Measurements from ENCODE around the gene LRP6. TPM values are rescaled to one million over a fixed set of nuclear protein-coding genes. Genes with fewer than 3 reads are reported as not detected.

LRP6 gene
- total RNA-seq, 1 donor from 2014 or later, result 23.8 TPM

DNA sequence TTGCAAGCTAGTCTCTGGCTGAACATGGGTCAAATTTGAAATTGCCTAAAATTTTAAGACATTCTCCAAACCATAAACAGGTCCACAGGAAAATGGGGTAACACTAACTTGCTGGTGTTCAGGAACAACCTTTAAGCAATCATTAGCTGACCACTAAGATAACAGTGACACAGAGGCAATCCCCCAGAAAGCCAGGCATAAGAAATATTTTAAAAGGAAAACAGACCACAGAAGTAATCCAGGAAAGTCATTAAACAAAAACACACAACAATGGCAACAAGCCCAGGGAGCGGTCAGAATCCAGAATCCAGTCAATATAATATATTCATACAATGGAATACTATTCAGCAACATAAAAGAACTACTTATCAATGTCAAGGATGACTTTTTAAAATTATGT is 59.1 kb downstream of the LRP6 start:
- no peak overlapping the region for H3K4me3 ChIP-seq (ENCODE audit: low read depth, low read length)
- no peak for DNase-seq (ENCODE audit: low read depth)
- TF ChIP-seq, protein P1, sequence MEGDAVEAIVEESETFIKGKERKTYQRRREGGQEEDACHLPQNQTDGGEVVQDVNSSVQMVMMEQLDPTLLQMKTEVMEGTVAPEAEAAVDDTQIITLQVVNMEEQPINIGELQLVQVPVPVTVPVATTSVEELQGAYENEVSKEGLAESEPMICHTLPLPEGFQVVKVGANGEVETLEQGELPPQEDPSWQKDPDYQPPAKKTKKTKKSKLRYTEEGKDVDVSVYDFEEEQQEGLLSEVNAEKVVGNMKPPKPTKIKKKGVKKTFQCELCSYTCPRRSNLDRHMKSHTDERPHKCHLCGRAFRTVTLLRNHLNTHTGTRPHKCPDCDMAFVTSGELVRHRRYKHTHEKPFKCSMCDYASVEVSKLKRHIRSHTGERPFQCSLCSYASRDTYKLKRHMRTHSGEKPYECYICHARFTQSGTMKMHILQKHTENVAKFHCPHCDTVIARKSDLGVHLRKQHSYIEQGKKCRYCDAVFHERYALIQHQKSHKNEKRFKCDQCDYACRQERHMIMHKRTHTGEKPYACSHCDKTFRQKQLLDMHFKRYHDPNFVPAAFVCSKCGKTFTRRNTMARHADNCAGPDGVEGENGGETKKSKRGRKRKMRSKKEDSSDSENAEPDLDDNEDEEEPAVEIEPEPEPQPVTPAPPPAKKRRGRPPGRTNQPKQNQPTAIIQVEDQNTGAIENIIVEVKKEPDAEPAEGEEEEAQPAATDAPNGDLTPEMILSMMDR (conservative IDR thresholded peaks at IDR 0.05; ENCODE audit: low read depth, low read length), result no peak

DNA sequence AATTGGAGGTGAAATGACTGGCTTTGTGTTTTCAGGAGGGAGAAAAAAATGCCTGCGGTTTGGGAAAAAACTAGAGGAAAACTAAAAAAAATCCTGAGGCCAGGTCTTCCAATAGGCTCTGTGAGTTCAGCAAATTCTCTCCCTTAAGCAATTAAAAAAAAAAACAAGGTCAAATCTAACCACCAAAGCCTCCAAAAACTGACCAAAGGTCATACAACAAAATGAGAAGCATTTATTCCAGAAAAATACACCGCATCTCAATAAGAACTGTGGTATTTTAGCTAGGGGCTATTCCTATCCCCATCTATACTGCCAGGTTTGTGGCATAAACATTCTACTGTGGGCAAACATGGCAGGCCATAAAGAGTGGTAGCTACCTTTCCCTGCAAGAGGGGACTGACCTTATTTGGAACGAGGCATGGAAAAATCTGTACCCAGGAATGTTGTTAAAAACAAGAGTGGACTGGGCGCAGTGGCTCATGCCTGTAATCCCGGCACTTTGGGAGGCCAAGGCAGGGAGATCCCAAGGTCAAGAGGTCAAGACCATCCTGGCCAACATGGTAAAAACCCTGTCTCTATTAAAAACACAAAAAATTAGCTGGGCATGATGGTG is 60.0 kb downstream of the LRP6 start:
- no peak overlapping the region for H3K4me3 ChIP-seq (ENCODE audit: low read depth, low read length)
- TF ChIP-seq, protein P1 (conservative IDR thresholded peaks at IDR 0.05; ENCODE audit: low read depth, low read length), result no peak
- no peak for DNase-seq (ENCODE audit: low read depth)

DNA sequence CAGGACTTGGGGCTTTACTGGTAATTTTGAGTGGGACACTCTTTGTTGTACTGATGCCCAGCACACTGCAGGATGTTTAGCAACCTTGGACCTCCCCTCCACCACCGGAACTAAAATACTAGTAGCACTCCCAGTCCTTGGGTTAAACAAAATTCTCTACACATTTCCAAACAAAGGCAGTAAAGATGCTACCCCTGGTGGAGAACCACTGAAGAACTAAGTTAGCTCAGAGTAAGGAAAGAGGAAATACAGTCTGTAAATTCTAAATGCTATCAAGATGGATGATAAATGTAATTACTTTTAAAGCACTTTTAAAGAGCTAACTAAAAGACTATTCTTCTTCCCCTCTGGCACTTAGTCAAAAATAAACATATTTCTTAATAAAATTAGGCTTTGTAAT is 64.1 kb downstream of the LRP6 start:
- no peak for DNase-seq (ENCODE audit: low read depth)
- H3K4me3 ChIP-seq (ENCODE audit: low read depth, low read length), result no peak overlapping the region
- TF ChIP-seq, protein P1 (conservative IDR thresholded peaks at IDR 0.05; ENCODE audit: low read depth, low read length), result peak; percentile 6

DNA sequence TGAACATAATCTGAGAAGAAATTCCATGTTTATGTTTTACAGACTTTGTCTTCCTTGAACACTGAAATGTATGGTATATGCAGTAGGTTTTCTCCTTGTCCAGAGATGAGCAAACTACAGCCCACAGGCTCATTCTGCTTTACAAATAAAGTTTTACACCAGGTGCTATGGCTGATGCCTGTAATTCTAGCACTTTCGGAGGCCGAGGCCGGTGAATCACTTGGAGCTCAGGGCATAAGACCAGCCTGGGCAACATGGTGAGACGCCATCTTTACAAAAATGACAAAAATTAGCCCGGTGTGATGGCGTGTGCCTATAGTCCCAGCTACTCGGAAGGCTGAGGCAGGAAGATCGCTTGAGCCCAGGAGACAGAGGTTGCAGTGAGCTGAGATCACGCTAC is 64.7 kb downstream of the LRP6 start:
- no peak overlapping the region for H3K4me3 ChIP-seq (ENCODE audit: low read depth, low read length)
- DNase-seq (ENCODE audit: low read depth), result no peak
- TF ChIP-seq, protein P1 (conservative IDR thresholded peaks at IDR 0.05; ENCODE audit: low read depth, low read length), result no peak

DNA sequence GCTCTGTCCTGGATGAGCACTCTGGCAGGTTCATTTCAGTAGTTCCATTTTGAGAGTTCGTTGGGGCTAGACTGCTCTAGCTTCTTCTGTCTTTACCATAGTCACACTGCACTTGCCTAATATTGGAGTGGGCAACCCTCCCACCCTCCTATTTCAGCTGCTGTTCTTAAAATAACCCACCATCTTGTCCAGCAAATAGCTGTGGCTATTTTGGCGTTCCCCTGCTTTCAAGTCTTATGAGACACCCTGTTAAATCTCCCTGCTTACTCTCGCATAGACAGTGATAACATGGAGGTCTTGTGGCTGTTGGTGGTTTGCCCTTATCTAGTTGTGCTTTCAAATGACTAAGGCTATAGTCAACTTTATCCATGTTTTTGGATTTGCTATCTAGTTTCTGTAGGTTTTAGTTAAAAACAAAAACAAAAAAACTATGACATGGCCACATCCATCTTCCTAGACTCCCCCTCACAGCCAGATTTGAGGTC is 65.5 kb downstream of the LRP6 start:
- DNase-seq (ENCODE audit: low read depth), result no peak
- H3K4me3 ChIP-seq (ENCODE audit: low read depth, low read length), result no peak overlapping the region
- TF ChIP-seq, protein P1 (conservative IDR thresholded peaks at IDR 0.05; ENCODE audit: low read depth, low read length), result no peak

DNA sequence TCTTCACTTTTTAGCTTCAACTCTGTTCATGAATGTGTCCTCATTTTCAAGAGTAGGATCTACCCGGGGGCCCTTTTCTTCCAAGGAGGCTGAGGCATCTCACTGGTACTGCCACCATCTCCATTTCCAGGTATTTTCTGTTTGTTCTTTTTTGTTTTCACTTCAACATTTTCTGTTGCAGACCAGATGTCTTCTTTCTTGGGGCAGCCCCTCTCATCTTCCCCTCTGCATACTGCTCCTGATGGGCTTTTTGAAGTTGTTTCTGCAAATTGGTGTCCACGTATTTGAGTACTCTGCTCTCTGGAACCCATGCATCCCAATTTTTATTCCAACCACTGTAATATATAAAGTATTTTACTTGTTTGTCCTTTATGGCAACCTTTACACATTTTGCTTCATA is 66.5 kb downstream of the LRP6 start:
- no peak overlapping the region for H3K4me3 ChIP-seq (ENCODE audit: low read depth, low read length)
- DNase-seq (ENCODE audit: low read depth), result no peak
- TF ChIP-seq, protein P1 (conservative IDR thresholded peaks at IDR 0.05; ENCODE audit: low read depth, low read length), result no peak

DNA sequence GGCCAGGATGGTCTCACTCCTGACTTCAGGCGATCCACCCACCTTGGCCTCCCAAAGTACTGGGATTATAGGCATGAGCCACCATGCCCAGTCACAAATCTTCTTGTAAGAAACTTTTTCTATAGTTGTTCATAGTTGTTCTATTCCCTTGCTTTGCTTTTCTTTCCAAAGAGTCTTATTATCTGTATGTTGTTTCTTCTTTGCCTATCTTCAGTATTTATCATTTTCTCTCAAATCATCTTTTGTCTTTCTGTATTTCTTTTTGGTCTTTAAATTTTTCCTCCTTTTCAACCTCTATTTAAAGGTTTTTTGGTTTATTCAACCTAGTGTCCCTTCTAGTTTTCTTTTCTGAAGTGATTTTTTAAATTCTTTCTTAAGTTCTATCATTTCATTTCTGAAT is 68.7 kb downstream of the LRP6 start:
- H3K4me3 ChIP-seq (ENCODE audit: low read depth, low read length), result no peak overlapping the region
- DNase-seq (ENCODE audit: low read depth), result no peak
- TF ChIP-seq, protein P1 (conservative IDR thresholded peaks at IDR 0.05; ENCODE audit: low read depth, low read length), result no peak
